C1 segment of cervical spinal cord (tissue), 14 donors: ENCODE data around the gene ZNF639.
A peak's percentile ranks its signal among the peaks of the same experiment; 100 is the strongest.
"Not testable (repeated sequence)": the region's sequence is repeated elsewhere in the genome, so short reads cannot be mapped to it uniquely, and the experiment has no call there.

ENCODE experiments used
- DNase-seq, 14 donors: peaks; one replicate each; lab custom pipeline; 2025; lab: John Stamatoyannopoulos, UW

Gene ZNF639

GRCh38 chr3:179322286-179323196 lies at the start of gene ZNF639:
Gene ZNF639, plus strand, starts transcription at chr3:179323031. Its CDS starts 5,263 bp downstream, at chr3:179328294.
- DNase-seq = peak in 13 of 14 donors; percentile 25 to 89 (median 71)

GRCh38 chr3:179274434-179274833 lies 48.4 kb upstream of the ZNF639 start:
- not testable (repeated sequence) for DNase-seq

GRCh38 chr3:179276001-179276400 lies 46.8 kb upstream of the ZNF639 start:
- DNase-seq = no peak

- no peak for DNase-seq
Measured at GRCh38 chr3:179276743-179277142, 46.1 kb upstream of the ZNF639 start.

- DNase-seq = no peak
Measured at GRCh38 chr3:179278151-179278550, 44.7 kb upstream of the ZNF639 start.

- DNase-seq = no peak
Measured at GRCh38 chr3:179278932-179279693, 43.7 kb upstream of the ZNF639 start.

GRCh38 chr3:179279837-179280236 lies 43.0 kb upstream of the ZNF639 start:
- DNase-seq = no peak

- DNase-seq = no peak
Measured at GRCh38 chr3:179281825-179282224, 41.0 kb upstream of the ZNF639 start.

GRCh38 chr3:179286331-179286730 lies 36.5 kb upstream of the ZNF639 start:
- no peak for DNase-seq

GRCh38 chr3:179288845-179289244 lies 34.0 kb upstream of the ZNF639 start:
- DNase-seq = no peak

GRCh38 chr3:179289295-179289694 lies 33.5 kb upstream of the ZNF639 start:
- no peak for DNase-seq

- no peak for DNase-seq
Measured at GRCh38 chr3:179292450-179292849, 30.4 kb upstream of the ZNF639 start.

GRCh38 chr3:179297971-179298725 lies 24.7 kb upstream of the ZNF639 start:
- no peak for DNase-seq

GRCh38 chr3:179299316-179299715 lies 23.5 kb upstream of the ZNF639 start:
- no peak for DNase-seq

- DNase-seq = no peak
Measured at GRCh38 chr3:179299999-179300613, 22.7 kb upstream of the ZNF639 start.

- no peak for DNase-seq
Measured at GRCh38 chr3:179301645-179302044, 21.2 kb upstream of the ZNF639 start.

GRCh38 chr3:179302111-179302510 lies 20.7 kb upstream of the ZNF639 start:
- no peak for DNase-seq

GRCh38 chr3:179304605-179305004 lies 18.2 kb upstream of the ZNF639 start:
- no peak for DNase-seq

GRCh38 chr3:179307362-179307761 lies 15.5 kb upstream of the ZNF639 start:
- not testable (repeated sequence) for DNase-seq

GRCh38 chr3:179308001-179308400 lies 14.8 kb upstream of the ZNF639 start:
- no peak for DNase-seq
